Neural crest cell (in vitro differentiated cells): Measurements from ENCODE around the gene EEF1AKMT2. TPM values are rescaled to one million over a fixed set of nuclear protein-coding genes. Genes with fewer than 3 reads are reported as not detected.
A peak's percentile ranks its signal among the peaks of the same experiment; 100 is the strongest.
"Not testable (repeated sequence)": the region's sequence is repeated elsewhere in the genome, so short reads cannot be mapped to it uniquely, and the experiment has no call there.

ENCODE experiments used
- DNase-seq: peaks from one replicate; pipeline ENCODE4 v3.0.0; 2021; ENCODE audit warnings: low read depth, mixed read lengths, low spot score
- H3K27ac Mint-ChIP-seq: one replicate; pipeline ENCODE4 v1.8.0; 2021; ENCODE audit warnings: mild to moderate bottlenecking, mixed read lengths; ENCODE audit not compliant: unreplicated experiment
- H3K27me3 Mint-ChIP-seq: 2 replicates; pipeline ENCODE4 v1.8.0; 2021; ENCODE audit warnings: low read depth, mild to moderate bottlenecking, mixed read lengths
- H3K36me3 Mint-ChIP-seq: 2 replicates; pipeline ENCODE4 v1.8.0; 2021; ENCODE audit warnings: low read depth, mild to moderate bottlenecking, mixed read lengths
- H3K4me1 Mint-ChIP-seq: 2 replicates; pipeline ENCODE4 v1.8.0; 2021; ENCODE audit warnings: mixed read lengths
- H3K4me3 Mint-ChIP-seq: one replicate; pipeline ENCODE4 v1.8.0; 2021; ENCODE audit warnings: mild to moderate bottlenecking, mixed read lengths
- H3K9me3 Mint-ChIP-seq: 2 replicates; pipeline ENCODE4 v1.8.0; 2021; ENCODE audit warnings: mixed read lengths
- total RNA-seq: library from RNA; stranded (reverse); gene quantifications from 2 replicates; pipeline ENCODE4 v1.2.1, GENCODE V29; 2021
- TF ChIP-seq, protein P1 (sequence below): fragments of 200-600 bp; sonication (generic); conservative IDR thresholded peaks from 2 replicates; pipeline ENCODE4 v1.5.0; 2021; ENCODE audit warnings: antibody characterized with exemption, mild to moderate bottlenecking

Gene EEF1AKMT2
- total RNA-seq, 1 donor from 2014 or later = 18.2 TPM

DNA sequence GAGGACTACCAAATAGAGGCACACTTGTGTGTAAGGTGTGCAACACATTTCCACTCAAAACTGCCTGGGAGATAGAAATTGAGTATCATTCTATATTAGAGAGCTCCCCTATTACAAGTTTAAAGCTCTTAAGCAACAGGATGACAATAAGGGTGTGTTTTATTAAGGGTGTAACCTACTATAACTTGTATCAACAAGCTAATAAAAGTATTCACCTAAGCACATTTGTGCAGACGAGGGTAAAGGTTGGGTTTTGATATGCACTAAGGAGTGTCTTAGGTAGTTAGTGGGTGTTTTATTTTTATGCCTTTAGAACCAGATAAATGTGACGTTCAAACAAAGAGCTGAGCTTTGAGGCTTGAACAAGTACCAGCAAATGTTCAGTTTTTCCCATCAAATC, 44.7 kb downstream of the EEF1AKMT2 start:
- Mint-ChIP-seq H3K4me3 (peak overlapping the region; percentile 38), H3K27ac (no peak overlapping the region), H3K4me1 (peaks cover 32% of the 10 kb centered on the region), H3K9me3 (no peaks in the 10 kb centered on the region), H3K36me3 (no peaks in the 10 kb centered on the region), H3K27me3 (peaks cover 3% of the 10 kb centered on the region)
- DNase-seq = no peak
- TF ChIP-seq, protein P1, sequence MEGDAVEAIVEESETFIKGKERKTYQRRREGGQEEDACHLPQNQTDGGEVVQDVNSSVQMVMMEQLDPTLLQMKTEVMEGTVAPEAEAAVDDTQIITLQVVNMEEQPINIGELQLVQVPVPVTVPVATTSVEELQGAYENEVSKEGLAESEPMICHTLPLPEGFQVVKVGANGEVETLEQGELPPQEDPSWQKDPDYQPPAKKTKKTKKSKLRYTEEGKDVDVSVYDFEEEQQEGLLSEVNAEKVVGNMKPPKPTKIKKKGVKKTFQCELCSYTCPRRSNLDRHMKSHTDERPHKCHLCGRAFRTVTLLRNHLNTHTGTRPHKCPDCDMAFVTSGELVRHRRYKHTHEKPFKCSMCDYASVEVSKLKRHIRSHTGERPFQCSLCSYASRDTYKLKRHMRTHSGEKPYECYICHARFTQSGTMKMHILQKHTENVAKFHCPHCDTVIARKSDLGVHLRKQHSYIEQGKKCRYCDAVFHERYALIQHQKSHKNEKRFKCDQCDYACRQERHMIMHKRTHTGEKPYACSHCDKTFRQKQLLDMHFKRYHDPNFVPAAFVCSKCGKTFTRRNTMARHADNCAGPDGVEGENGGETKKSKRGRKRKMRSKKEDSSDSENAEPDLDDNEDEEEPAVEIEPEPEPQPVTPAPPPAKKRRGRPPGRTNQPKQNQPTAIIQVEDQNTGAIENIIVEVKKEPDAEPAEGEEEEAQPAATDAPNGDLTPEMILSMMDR = no peak

GRCh38 chr10:124746447-124746846, 45.2 kb downstream of the EEF1AKMT2 start:
- H3K36me3 Mint-ChIP-seq, DNase-seq, H3K27me3 Mint-ChIP-seq, H3K9me3 Mint-ChIP-seq, H3K27ac Mint-ChIP-seq: not testable (repeated sequence)
- Mint-ChIP-seq H3K4me3 (peak overlapping the region; percentile 81), H3K4me1 (peaks cover 37% of the 10 kb centered on the region)

GRCh38 chr10:124745673-124746072, 46.0 kb downstream of the EEF1AKMT2 start:
- Mint-ChIP-seq H3K4me1 (peaks cover 43% of the 10 kb centered on the region), H3K27ac (no peak overlapping the region), H3K36me3 (no peaks in the 10 kb centered on the region), H3K4me3 (peak overlapping the region; percentile 81), H3K27me3 (peaks cover 3% of the 10 kb centered on the region), H3K9me3 (no peaks in the 10 kb centered on the region)
- no peak for DNase-seq
- TF ChIP-seq, protein P1 = peak; percentile 68

- TF ChIP-seq, protein P1 = no peak
- Mint-ChIP-seq H3K27me3 (peaks cover 3% of the 10 kb centered on the region), H3K9me3 (no peaks in the 10 kb centered on the region), H3K27ac (no peak overlapping the region), H3K4me3 (peak overlapping the region; percentile 81), H3K36me3 (no peaks in the 10 kb centered on the region), H3K4me1 (peaks cover 47% of the 10 kb centered on the region)
- DNase-seq = no peak
These were observed 46.4 kb downstream of the EEF1AKMT2 start for GRCh38 chr10:124745252-124745651.

DNA sequence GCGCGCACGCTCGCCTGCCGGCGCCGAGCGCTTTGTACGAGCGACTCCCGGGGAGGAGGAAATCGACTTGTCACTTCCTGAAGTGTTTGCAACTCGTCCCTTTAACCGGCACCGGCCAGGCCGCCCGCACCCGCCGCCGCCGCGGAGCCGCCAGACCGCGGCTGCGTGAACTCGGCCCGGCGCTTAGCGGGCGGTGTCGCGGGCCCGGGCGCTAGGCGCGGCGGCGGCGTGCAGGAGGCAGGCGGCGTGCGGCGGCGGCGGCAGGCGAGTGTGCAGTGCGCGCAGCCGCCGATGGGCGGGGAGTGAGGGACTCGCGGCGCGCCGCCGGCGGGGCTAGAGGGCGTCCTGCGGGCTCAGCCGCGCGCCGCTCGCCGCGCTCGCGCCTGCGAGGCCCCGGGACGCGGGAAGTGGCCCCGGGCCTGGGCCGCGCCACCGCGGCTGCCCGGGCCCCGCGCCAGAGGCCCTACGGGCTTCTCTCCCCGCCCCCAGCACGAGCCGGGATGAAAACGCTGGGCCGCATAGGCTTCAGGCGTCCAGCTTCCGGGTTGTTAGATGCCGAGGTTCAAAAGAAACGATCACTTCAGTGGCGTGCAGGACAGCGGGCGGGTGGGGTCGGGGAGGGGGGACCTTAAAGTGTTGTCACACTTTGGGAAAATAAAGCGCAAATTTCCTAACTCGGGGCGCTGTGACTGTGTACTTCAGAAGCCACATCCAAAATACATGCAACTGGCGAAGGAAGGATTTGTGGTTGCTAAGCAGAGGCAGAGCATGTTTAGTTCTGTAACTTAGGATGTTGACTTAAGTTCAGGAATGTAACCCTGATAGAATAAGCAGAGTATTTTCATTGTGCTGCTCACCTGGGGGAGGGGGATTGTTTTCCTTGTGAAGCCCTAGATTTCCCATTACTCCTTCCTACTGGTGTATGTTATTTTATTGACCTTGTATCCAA, 47.3 kb downstream of the EEF1AKMT2 start, which contains the start of gene FAM53B:
FAM53B (minus strand) TSS at position 277 of the 949 bp plus-strand sequence. CDS start 37,665 bp downstream, outside the sequence.
- Mint-ChIP-seq H3K9me3 (no peaks in the 10 kb centered on the region), H3K27me3 (peaks cover 3% of the 10 kb centered on the region), H3K4me1 (peaks cover 56% of the 10 kb centered on the region), H3K36me3 (no peaks in the 10 kb centered on the region), H3K4me3 (peak within 1 kb of the TSS; percentile 97), H3K27ac (peak within 1 kb of the TSS; percentile 85)
- peak; percentile 69 for DNase-seq
- TF ChIP-seq, protein P1 = no peak
